HepG2 (cell line): ENCODE results near the gene TOLLIP. TPM values are rescaled to one million over a fixed set of nuclear protein-coding genes. Genes with fewer than 3 reads are reported as not detected.

ENCODE experiments used
- ATAC-seq: fragments of 200-7000 bp; cut with Tn5 transposase; 3 replicates; pipeline ENCODE4 v1.9.1; 2020; ENCODE audit warnings: mild to moderate bottlenecking, moderate library complexity
- BruUV-seq: library from RNA; stranded (reverse); fragments of 400-500 nt; replicated peaks from 2 replicates; lab custom pipeline; 2021; lab: Mats Ljungman, UMichigan
- CTCF ChIA-PET: fragments of 300-600 bp; formaldehyde crosslinking; extraction: SDS; loops from one replicate; lab custom pipeline; 2021; ENCODE audit warnings: low total read pairs, inconsistent platforms, low intra/inter-chr PET ratio; lab: Yijun Ruan, JAX
- POLR2A ChIA-PET: fragments of 350-600 bp; sonication (Branson Sonifier 250); formaldehyde crosslinking; loops from one replicate; lab custom pipeline; 2020; ENCODE audit warnings: antibody characterized with exemption, inconsistent platforms; lab: Yijun Ruan, JAX
- DNase-seq: peaks from one replicate; pipeline ENCODE4 v3.0.0-alpha.2; 2015; ENCODE audit warnings: low spot score
- FAIRE-seq: peaks from 3 replicates; lab custom pipeline; 2011; peaks lifted over from hg19 to GRCh38; lab: Jason Lieb, UNC
- H2AFZ ChIP-seq: one replicate; pipeline ENCODE4 v1.6.1; 2011; ENCODE audit warnings: low read length, inconsistent platforms
- H3K27ac ChIP-seq: fragments of 300-600 bp; 3 replicates; pipeline ENCODE4 v1.8.0; 2011; ENCODE audit warnings: mixed run types, mild to moderate bottlenecking, mixed read lengths, low read length, inconsistent platforms; ENCODE audit not compliant: insufficient read depth; ENCODE audit errors: extremely low read length
- H3K27me3 ChIP-seq, 2 experiments: fragments of 200-600 bp in 1 of 2; 2 replicates in 1 of 2; 3 replicates in 1 of 2; pipeline versions ENCODE4 v1.6.0 to v1.8.0; 2011; ENCODE audit warnings: low read length in 2 of 2, mild to moderate bottlenecking in 2 of 2, moderate library complexity in 2 of 2, inconsistent platforms in 1 of 2; ENCODE audit not compliant: insufficient read depth in 2 of 2, control insufficient read depth in 1 of 2
- H3K36me3 ChIP-seq, 2 experiments: fragments of 200-600 bp in 1 of 2; replicated peaks in 1 of 2; 2 replicates in 1 of 2; 3 replicates in 1 of 2; pipeline versions ENCODE4 v1.5.1 to v1.8.0; 2011; ENCODE audit warnings: low read length in 2 of 2, inconsistent platforms in 1 of 2; ENCODE audit not compliant: insufficient read depth in 2 of 2, control insufficient read depth in 1 of 2
- H3K4me1 ChIP-seq: 2 replicates; pipeline ENCODE4 v1.5.1; 2012; ENCODE audit warnings: low read length, inconsistent platforms; ENCODE audit not compliant: insufficient read depth
- H3K4me2 ChIP-seq: 2 replicates; pipeline ENCODE4 v1.6.0; 2011; ENCODE audit warnings: low read depth, low read length, inconsistent platforms
- H3K4me3 ChIP-seq, 3 experiments: fragments of 200-600 bp in 1 of 3; sonication (generic), shearing (Covaris generic) in 1 of 3; replicated peaks in 1 of 3; 2 replicates each; pipeline ENCODE4 v1.5.1; 2011 to 2016; ENCODE audit warnings: low read length in 3 of 3, inconsistent platforms in 2 of 3, low read depth in 2 of 3, mild to moderate bottlenecking in 2 of 3, control low read depth in 1 of 3, mixed read lengths in 1 of 3; ENCODE audit not compliant: insufficient read depth in 1 of 3
- H3K79me2 ChIP-seq: one replicate; pipeline ENCODE4 v1.6.1; 2011; ENCODE audit warnings: low read length, inconsistent platforms; ENCODE audit not compliant: insufficient read depth
- H3K9ac ChIP-seq: 2 replicates; pipeline ENCODE4 v1.6.0; 2011; ENCODE audit warnings: mild to moderate bottlenecking, low read depth, low read length, inconsistent platforms; ENCODE audit not compliant: insufficient read depth
- H3K9me3 ChIP-seq: 2 replicates; pipeline ENCODE4 v1.5.1; 2012; ENCODE audit warnings: mild to moderate bottlenecking, low read length
- H4K20me1 ChIP-seq: 2 replicates; pipeline ENCODE4 v1.6.0; 2011; ENCODE audit warnings: inconsistent platforms, mild to moderate bottlenecking, low read length, moderate library complexity; ENCODE audit not compliant: insufficient read depth
- ATF7-NPFF ChIP-seq: sonication (generic); formaldehyde crosslinking; IDR thresholded peaks from 2 replicates; pipeline ENCODE4 v1.8.1; 2023; ENCODE audit warnings: mild to moderate bottlenecking, low read depth, missing genetic modification reagents, moderate library complexity
- KDM6A ChIP-seq: IDR thresholded peaks from 2 replicates; pipeline ENCODE4 v1.6.1; 2016; ENCODE audit warnings: low read depth
- PHF21A ChIP-seq: sonication (generic); formaldehyde crosslinking; IDR thresholded peaks from 2 replicates; pipeline ENCODE4 v1.5.0; 2020; ENCODE audit warnings: mild to moderate bottlenecking, missing genetic modification reagents
- ZNF33B ChIP-seq: sonication (generic); formaldehyde crosslinking; IDR thresholded peaks from 2 replicates; pipeline ENCODE4 v1.5.1; 2020; ENCODE audit warnings: mild to moderate bottlenecking, missing genetic modification reagents
- WGBS: methylation state at CpG from one replicate; pipeline ENCODE4 v1.1.6; 2017; ENCODE audit warnings: low lambda C conversion rate; 5-methylcytosine and 5-hydroxymethylcytosine counted together
- in situ Hi-C: cut with HindIII; loops from 2 replicates; pipeline ENCODE4 v1.10.0; 2017; ENCODE audit warnings: low pct_unique_long_range_greater_than_20kb; ENCODE audit not compliant: extremely low pct_ligation_motif_present
- intact Hi-C: fragments of 100-400 bp; cut with micrococcal nuclease; formaldehyde crosslinking; loops from one replicate; pipeline ENCODE4 v1.10.0; 2022; ENCODE audit not compliant: unreplicated experiment
- polyA plus RNA-seq, 8 experiments: library from polyadenylated mRNA; depleted of rRNA in 3 of 8; stranded (reverse) in 7 of 8; unstranded in 1 of 8; fragments of >200 nt; fragmentation: Illumina TruSeq in 4 of 8; extraction: Trizol in 4 of 8; gene quantifications; 2 replicates each; pipeline versions ENCODE4 v1.2.1 to v1.2.3, GENCODE V29; 2011 to 2016; ENCODE audit warnings: low read depth in 4 of 8, missing spikeins in 1 of 8, mixed read lengths in 1 of 8; ENCODE audit not compliant: insufficient read depth in 1 of 8
- total RNA-seq, 5 experiments: library from RNA; depleted of rRNA; stranded (reverse); fragments of >200 nt; fragmentation: Illumina TruSeq; extraction: Trizol; gene quantifications; 2 replicates each; pipeline ENCODE4 v1.2.3, GENCODE V29; 2016; ENCODE audit warnings: low read depth in 1 of 5
- TF ChIP-seq, protein P1 (sequence below): sonication (generic); formaldehyde crosslinking; IDR thresholded peaks from 2 replicates; pipeline ENCODE4 v1.8.1; 2022; ENCODE audit warnings: low read depth, mild to moderate bottlenecking, missing genetic modification reagents
- TF ChIP-seq, protein P2 (sequence below): sonication (generic); formaldehyde crosslinking; IDR thresholded peaks from 2 replicates; pipeline ENCODE4 v1.5.0; 2020; ENCODE audit warnings: missing genetic modification reagents
- TF ChIP-seq, protein P3 (sequence below): sonication (generic); formaldehyde crosslinking; conservative IDR thresholded peaks from 2 replicates; pipeline ENCODE4 v1.8.0; 2022; ENCODE audit warnings: mild to moderate bottlenecking, moderate library complexity, missing genetic modification reagents
- TF ChIP-seq, protein P4 (sequence below): sonication (generic); formaldehyde crosslinking; IDR thresholded peaks from 2 replicates; pipeline ENCODE4 v1.4.0; 2020; ENCODE audit warnings: missing genetic modification reagents
- TF ChIP-seq, protein P5 (sequence below): sonication (generic); formaldehyde crosslinking; IDR thresholded peaks from 2 replicates; pipeline ENCODE4 v1.8.1; 2023; ENCODE audit warnings: mild to moderate bottlenecking, missing genetic modification reagents

The TOLLIP gene
- total and polyA plus RNA-seq, 2 of the 13 experiments (the other 11 are each of a cell fraction or from before 2014, with no cell fraction given) = 25.9 to 47.5 TPM

DNA sequence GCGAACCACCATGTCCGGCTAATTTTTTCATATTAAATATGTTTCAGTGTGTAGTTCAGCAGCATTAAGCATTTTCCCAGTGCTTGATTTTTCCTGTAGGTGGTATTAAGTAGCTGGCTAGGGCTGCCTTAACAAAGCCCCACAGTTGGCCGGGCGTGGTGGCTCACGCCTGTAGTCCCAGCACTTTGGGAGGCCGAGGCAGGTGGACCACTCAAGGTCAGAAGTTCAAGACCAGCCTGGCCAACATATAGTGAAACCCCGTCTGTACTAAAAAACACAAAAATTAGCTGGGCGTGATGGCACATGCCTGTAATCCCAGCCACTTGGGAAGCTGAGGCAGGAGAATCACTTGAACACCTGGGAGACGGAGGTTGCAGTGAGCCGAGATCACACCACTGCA, 33.5 kb upstream of the TOLLIP start:
- no peaks in the 10 kb centered on the region for H3K4me1 ChIP-seq
- DNase-seq (no peak), ATAC-seq (no peak), FAIRE-seq (no peak)
- no peak overlapping the region for H3K4me2 ChIP-seq
- H3K36me3 ChIP-seq = no peaks in the 10 kb centered on the region
- H3K79me2 ChIP-seq = no peaks in the 10 kb centered on the region
- no peaks in the 10 kb centered on the region for H4K20me1 ChIP-seq
- H2AFZ ChIP-seq = no peak overlapping the region
- no TSS peak for BruUV-seq
- no peak overlapping the region for H3K9ac ChIP-seq
- H3K4me3 ChIP-seq = no peak overlapping the region
- no peak overlapping the region for H3K27ac ChIP-seq
- ChIA-PET POLR2A (no interaction called here), CTCF (no interaction called here)
- H3K9me3 ChIP-seq = no peaks in the 10 kb centered on the region
- in situ Hi-C loops (no loop called here), intact Hi-C loops (no loop called here)
- 63% methylated on average over 10 of the region's 10 CpGs for WGBS
- H3K27me3 ChIP-seq = peaks cover 7 to 28% of the 10 kb centered on the region in 2 experiments
- TF ChIP-seq, protein P1, sequence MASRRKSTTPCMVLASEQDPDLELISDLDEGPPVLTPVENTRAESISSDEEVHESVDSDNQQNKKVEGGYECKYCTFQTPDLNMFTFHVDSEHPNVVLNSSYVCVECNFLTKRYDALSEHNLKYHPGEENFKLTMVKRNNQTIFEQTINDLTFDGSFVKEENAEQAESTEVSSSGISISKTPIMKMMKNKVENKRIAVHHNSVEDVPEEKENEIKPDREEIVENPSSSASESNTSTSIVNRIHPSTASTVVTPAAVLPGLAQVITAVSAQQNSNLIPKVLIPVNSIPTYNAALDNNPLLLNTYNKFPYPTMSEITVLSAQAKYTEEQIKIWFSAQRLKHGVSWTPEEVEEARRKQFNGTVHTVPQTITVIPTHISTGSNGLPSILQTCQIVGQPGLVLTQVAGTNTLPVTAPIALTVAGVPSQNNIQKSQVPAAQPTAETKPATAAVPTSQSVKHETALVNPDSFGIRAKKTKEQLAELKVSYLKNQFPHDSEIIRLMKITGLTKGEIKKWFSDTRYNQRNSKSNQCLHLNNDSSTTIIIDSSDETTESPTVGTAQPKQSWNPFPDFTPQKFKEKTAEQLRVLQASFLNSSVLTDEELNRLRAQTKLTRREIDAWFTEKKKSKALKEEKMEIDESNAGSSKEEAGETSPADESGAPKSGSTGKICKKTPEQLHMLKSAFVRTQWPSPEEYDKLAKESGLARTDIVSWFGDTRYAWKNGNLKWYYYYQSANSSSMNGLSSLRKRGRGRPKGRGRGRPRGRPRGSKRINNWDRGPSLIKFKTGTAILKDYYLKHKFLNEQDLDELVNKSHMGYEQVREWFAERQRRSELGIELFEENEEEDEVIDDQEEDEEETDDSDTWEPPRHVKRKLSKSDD (CRISPR knock-in tag) = no peak
- TF ChIP-seq, protein P2, sequence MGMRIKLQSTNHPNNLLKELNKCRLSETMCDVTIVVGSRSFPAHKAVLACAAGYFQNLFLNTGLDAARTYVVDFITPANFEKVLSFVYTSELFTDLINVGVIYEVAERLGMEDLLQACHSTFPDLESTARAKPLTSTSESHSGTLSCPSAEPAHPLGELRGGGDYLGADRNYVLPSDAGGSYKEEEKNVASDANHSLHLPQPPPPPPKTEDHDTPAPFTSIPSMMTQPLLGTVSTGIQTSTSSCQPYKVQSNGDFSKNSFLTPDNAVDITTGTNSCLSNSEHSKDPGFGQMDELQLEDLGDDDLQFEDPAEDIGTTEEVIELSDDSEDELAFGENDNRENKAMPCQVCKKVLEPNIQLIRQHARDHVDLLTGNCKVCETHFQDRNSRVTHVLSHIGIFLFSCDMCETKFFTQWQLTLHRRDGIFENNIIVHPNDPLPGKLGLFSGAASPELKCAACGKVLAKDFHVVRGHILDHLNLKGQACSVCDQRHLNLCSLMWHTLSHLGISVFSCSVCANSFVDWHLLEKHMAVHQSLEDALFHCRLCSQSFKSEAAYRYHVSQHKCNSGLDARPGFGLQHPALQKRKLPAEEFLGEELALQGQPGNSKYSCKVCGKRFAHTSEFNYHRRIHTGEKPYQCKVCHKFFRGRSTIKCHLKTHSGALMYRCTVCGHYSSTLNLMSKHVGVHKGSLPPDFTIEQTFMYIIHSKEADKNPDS (CRISPR knock-in tag) = no peak
- TF ChIP-seq, protein P3, sequence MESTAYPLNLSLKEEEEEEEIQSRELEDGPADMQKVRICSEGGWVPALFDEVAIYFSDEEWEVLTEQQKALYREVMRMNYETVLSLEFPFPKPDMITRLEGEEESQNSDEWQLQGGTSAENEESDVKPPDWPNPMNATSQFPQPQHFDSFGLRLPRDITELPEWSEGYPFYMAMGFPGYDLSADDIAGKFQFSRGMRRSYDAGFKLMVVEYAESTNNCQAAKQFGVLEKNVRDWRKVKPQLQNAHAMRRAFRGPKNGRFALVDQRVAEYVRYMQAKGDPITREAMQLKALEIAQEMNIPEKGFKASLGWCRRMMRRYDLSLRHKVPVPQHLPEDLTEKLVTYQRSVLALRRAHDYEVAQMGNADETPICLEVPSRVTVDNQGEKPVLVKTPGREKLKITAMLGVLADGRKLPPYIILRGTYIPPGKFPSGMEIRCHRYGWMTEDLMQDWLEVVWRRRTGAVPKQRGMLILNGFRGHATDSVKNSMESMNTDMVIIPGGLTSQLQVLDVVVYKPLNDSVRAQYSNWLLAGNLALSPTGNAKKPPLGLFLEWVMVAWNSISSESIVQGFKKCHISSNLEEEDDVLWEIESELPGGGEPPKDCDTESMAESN (CRISPR knock-in tag) = no peak
- no peak for TF ChIP-seq ATF7-NPFF (CRISPR knock-in tag)
- TF ChIP-seq, protein P4, sequence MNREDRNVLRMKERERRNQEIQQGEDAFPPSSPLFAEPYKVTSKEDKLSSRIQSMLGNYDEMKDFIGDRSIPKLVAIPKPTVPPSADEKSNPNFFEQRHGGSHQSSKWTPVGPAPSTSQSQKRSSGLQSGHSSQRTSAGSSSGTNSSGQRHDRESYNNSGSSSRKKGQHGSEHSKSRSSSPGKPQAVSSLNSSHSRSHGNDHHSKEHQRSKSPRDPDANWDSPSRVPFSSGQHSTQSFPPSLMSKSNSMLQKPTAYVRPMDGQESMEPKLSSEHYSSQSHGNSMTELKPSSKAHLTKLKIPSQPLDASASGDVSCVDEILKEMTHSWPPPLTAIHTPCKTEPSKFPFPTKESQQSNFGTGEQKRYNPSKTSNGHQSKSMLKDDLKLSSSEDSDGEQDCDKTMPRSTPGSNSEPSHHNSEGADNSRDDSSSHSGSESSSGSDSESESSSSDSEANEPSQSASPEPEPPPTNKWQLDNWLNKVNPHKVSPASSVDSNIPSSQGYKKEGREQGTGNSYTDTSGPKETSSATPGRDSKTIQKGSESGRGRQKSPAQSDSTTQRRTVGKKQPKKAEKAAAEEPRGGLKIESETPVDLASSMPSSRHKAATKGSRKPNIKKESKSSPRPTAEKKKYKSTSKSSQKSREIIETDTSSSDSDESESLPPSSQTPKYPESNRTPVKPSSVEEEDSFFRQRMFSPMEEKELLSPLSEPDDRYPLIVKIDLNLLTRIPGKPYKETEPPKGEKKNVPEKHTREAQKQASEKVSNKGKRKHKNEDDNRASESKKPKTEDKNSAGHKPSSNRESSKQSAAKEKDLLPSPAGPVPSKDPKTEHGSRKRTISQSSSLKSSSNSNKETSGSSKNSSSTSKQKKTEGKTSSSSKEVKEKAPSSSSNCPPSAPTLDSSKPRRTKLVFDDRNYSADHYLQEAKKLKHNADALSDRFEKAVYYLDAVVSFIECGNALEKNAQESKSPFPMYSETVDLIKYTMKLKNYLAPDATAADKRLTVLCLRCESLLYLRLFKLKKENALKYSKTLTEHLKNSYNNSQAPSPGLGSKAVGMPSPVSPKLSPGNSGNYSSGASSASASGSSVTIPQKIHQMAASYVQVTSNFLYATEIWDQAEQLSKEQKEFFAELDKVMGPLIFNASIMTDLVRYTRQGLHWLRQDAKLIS (CRISPR knock-in tag) = no peak
- no peak for TF ChIP-seq ZNF33B (CRISPR knock-in tag)
- TF ChIP-seq, protein P5, sequence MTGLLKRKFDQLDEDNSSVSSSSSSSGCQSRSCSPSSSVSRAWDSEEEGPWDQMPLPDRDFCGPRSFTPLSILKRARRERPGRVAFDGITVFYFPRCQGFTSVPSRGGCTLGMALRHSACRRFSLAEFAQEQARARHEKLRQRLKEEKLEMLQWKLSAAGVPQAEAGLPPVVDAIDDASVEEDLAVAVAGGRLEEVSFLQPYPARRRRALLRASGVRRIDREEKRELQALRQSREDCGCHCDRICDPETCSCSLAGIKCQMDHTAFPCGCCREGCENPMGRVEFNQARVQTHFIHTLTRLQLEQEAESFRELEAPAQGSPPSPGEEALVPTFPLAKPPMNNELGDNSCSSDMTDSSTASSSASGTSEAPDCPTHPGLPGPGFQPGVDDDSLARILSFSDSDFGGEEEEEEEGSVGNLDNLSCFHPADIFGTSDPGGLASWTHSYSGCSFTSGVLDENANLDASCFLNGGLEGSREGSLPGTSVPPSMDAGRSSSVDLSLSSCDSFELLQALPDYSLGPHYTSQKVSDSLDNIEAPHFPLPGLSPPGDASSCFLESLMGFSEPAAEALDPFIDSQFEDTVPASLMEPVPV (CRISPR knock-in tag) = no peak
- TF ChIP-seq PHF21A (CRISPR knock-in tag) = no peak
- no peak for TF ChIP-seq KDM6A
